Measurements from ENCODE around the gene FIP1L1.

FIP1L1 gene

DNA sequence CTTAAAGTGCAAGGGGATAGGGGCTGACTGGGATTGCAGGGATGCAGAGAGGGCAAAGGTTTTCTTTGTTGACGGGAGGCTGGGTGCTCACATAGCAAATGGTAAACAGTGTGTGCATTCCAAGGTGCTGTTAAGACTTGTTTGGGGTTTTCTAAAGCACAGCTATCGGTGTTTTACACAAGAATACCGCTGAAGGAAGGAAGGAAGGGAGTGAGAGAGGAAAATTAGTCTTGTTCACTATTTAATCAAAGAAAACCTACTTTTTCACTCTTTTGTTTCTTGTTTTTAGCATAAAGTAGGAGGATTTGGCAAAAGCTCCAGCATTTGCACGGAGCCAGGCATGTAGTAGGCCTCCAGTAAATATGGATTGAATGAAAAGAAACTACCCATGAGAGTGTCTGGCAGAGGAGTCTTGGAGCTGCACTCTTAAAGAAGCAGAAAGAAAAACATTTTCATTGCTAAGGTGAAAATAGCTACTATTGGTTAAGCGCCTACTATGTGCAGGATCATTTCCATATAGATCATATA, 99.7 kb downstream of the FIP1L1 start:
- Histone ChIP-seq H3K4me3 (ENCODE audit: low read length, poor library complexity, severe bottlenecking) (no peak overlapping the region), H3K36me3 (ENCODE audit: insufficient read depth, low read length) (no peaks in the 10 kb centered on the region), H3K9me2 (replicated peaks; ENCODE audit: low read depth, low read length) (no peaks in the 10 kb centered on the region), H3K4me1 (ENCODE audit: insufficient read depth, low read length, poor library complexity, severe bottlenecking) (no peaks in the 10 kb centered on the region), H3K9ac (ENCODE audit: low read depth, low read length, poor library complexity, severe bottlenecking) (no peak overlapping the region), H3K9me3 (ENCODE audit: insufficient read depth, low read depth, low read length) (no peaks in the 10 kb centered on the region), H3K27me3 (ENCODE audit: insufficient read depth, low read length, poor library complexity, severe bottlenecking) (no peaks in the 10 kb centered on the region), H2AFZ (ENCODE audit: low read length) (no peak overlapping the region), H4K20me1 (ENCODE audit: insufficient read depth, low read length, poor library complexity, severe bottlenecking) (no peaks in the 10 kb centered on the region), H3K79me2 (ENCODE audit: insufficient read depth, low read length) (no peaks in the 10 kb centered on the region), H3F3A (ENCODE audit: low read depth) (no peaks in the 10 kb centered on the region), H3K4me2 (ENCODE audit: low read depth, low read length, poor library complexity, severe bottlenecking) (no peak overlapping the region)
- TF ChIP-seq, protein P1, sequence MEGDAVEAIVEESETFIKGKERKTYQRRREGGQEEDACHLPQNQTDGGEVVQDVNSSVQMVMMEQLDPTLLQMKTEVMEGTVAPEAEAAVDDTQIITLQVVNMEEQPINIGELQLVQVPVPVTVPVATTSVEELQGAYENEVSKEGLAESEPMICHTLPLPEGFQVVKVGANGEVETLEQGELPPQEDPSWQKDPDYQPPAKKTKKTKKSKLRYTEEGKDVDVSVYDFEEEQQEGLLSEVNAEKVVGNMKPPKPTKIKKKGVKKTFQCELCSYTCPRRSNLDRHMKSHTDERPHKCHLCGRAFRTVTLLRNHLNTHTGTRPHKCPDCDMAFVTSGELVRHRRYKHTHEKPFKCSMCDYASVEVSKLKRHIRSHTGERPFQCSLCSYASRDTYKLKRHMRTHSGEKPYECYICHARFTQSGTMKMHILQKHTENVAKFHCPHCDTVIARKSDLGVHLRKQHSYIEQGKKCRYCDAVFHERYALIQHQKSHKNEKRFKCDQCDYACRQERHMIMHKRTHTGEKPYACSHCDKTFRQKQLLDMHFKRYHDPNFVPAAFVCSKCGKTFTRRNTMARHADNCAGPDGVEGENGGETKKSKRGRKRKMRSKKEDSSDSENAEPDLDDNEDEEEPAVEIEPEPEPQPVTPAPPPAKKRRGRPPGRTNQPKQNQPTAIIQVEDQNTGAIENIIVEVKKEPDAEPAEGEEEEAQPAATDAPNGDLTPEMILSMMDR (conservative IDR thresholded peaks at IDR 0.05; ENCODE audit: low read length), result no peak
- TF ChIP-seq EZH2phosphoT487 (IDR thresholded peaks at IDR 0.05; ENCODE audit: borderline replicate concordance), result no peak

DNA sequence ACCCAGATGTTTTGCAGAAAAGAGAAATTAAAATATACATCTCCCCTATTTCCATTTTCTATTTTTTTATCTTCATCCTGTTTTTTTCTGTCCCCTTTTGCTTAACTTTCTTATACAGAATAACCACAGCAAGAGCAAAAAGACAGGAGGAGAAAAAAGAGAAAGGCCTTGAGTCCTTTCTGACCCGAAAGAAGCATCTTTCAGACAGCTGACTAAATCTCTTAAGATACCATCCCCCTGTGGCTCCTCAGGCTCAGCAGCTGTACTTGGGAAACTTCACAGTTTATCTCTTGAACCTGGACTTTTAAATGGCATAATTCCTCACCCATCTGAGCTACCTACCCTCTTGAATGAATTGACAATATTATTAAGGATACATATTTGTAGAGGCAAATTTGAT, 100.2 kb downstream of the FIP1L1 start:
- H2AFZ ChIP-seq (ENCODE audit: low read length), result no peak overlapping the region
- H3K9me2 ChIP-seq (replicated peaks; ENCODE audit: low read depth, low read length), result no peaks in the 10 kb centered on the region
- no peaks in the 10 kb centered on the region for H3F3A ChIP-seq (ENCODE audit: low read depth)
- no peak overlapping the region for H3K4me2 ChIP-seq (ENCODE audit: low read depth, low read length, poor library complexity, severe bottlenecking)
- no peaks in the 10 kb centered on the region for H3K9me3 ChIP-seq (ENCODE audit: insufficient read depth, low read depth, low read length)
- no peaks in the 10 kb centered on the region for H4K20me1 ChIP-seq (ENCODE audit: insufficient read depth, low read length, poor library complexity, severe bottlenecking)
- no peaks in the 10 kb centered on the region for H3K36me3 ChIP-seq (ENCODE audit: insufficient read depth, low read length)
- H3K9ac ChIP-seq (ENCODE audit: low read depth, low read length, poor library complexity, severe bottlenecking), result no peak overlapping the region
- no peaks in the 10 kb centered on the region for H3K27me3 ChIP-seq (ENCODE audit: insufficient read depth, low read length, poor library complexity, severe bottlenecking)
- TF ChIP-seq, protein P1 (conservative IDR thresholded peaks at IDR 0.05; ENCODE audit: low read length), result no peak
- no peak for TF ChIP-seq EZH2phosphoT487 (IDR thresholded peaks at IDR 0.05; ENCODE audit: borderline replicate concordance)
- H3K4me1 ChIP-seq (ENCODE audit: insufficient read depth, low read length, poor library complexity, severe bottlenecking), result no peaks in the 10 kb centered on the region
- H3K4me3 ChIP-seq (ENCODE audit: low read length, poor library complexity, severe bottlenecking), result no peak overlapping the region
- no peaks in the 10 kb centered on the region for H3K79me2 ChIP-seq (ENCODE audit: insufficient read depth, low read length)

DNA sequence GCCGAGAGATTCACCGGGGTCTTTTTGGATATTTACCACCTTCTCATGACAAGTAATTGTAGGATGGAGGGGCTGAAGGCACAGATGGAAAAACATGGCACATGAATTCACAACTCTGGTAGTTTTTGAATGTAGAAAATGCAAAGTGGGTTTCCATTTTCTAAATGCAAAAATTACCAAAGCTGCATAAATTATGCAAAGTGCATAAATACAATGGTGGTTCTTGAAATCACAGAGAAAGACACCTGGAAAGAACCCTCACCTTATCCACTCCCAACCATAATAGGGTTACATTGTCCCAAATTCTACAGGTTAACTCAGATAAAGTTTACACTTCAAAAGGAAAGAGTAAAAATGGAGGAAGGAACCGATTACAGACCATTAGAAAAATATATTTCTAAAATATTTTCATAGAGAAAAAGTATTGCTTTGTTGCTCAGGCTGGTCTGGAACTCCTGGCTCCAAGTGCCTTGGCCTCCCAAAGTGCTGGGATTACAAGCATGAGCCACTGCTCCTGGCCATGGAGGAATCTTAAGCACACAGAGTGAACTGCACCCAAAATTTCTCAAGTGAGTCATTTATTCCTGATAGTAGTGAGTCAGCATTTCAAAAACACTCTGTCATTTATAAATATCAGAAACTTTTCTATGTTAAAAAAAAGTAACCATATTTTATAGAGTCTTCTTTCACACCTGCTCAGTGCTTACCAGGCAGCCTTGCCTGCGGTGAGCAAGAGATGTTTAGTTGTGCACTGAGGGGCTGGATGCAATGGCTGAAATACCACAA, 101.4 kb downstream of the FIP1L1 start:
- Histone ChIP-seq H3K4me3 (ENCODE audit: low read length, poor library complexity, severe bottlenecking) (no peak overlapping the region), H3K4me2 (ENCODE audit: low read depth, low read length, poor library complexity, severe bottlenecking) (no peak overlapping the region), H3K9ac (ENCODE audit: low read depth, low read length, poor library complexity, severe bottlenecking) (no peak overlapping the region), H3F3A (ENCODE audit: low read depth) (no peaks in the 10 kb centered on the region), H3K4me1 (ENCODE audit: insufficient read depth, low read length, poor library complexity, severe bottlenecking) (no peaks in the 10 kb centered on the region), H3K9me3 (ENCODE audit: insufficient read depth, low read depth, low read length) (no peaks in the 10 kb centered on the region), H4K20me1 (ENCODE audit: insufficient read depth, low read length, poor library complexity, severe bottlenecking) (no peaks in the 10 kb centered on the region), H3K36me3 (ENCODE audit: insufficient read depth, low read length) (no peaks in the 10 kb centered on the region), H3K9me2 (replicated peaks; ENCODE audit: low read depth, low read length) (no peaks in the 10 kb centered on the region), H3K27me3 (ENCODE audit: insufficient read depth, low read length, poor library complexity, severe bottlenecking) (no peaks in the 10 kb centered on the region), H2AFZ (ENCODE audit: low read length) (no peak overlapping the region), H3K79me2 (ENCODE audit: insufficient read depth, low read length) (no peaks in the 10 kb centered on the region)
- TF ChIP-seq, protein P1 (conservative IDR thresholded peaks at IDR 0.05; ENCODE audit: low read length), result no peak
- no peak for TF ChIP-seq EZH2phosphoT487 (IDR thresholded peaks at IDR 0.05; ENCODE audit: borderline replicate concordance)

All from Loucy (cell line).